LNCAP (cell line): Measurements from ENCODE around the gene CNOT8.

Source experiments
- TF ChIP-seq, protein P1 (sequence below): fragments of 450-650 bp; IDR thresholded peaks from 2 replicates; pipeline ENCODE4 v1.5.1; 2017; ENCODE audit warnings: mild to moderate bottlenecking

CNOT8 gene

DNA sequence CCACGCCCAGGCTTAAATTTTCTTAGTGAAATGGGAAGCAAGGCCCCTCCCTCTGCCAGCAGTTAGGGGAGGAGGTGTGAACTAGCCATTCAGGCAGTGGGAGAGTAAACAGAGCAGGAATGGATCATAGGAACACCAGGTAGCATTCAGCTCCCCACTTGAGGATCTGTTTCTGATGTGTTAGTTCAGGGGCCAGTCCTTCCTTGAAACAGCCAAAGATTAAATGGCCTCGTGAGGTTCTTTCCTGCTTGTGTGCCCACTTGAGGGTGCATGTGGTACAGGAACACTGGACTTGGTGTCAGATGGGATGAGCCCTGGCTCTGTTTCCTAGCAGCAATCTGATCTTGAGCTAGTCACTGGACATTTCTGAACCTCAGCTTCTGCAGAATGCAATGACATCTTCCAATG lies 29.2 kb upstream of the CNOT8 start:
- TF ChIP-seq, protein P1, sequence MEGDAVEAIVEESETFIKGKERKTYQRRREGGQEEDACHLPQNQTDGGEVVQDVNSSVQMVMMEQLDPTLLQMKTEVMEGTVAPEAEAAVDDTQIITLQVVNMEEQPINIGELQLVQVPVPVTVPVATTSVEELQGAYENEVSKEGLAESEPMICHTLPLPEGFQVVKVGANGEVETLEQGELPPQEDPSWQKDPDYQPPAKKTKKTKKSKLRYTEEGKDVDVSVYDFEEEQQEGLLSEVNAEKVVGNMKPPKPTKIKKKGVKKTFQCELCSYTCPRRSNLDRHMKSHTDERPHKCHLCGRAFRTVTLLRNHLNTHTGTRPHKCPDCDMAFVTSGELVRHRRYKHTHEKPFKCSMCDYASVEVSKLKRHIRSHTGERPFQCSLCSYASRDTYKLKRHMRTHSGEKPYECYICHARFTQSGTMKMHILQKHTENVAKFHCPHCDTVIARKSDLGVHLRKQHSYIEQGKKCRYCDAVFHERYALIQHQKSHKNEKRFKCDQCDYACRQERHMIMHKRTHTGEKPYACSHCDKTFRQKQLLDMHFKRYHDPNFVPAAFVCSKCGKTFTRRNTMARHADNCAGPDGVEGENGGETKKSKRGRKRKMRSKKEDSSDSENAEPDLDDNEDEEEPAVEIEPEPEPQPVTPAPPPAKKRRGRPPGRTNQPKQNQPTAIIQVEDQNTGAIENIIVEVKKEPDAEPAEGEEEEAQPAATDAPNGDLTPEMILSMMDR = no peak

DNA sequence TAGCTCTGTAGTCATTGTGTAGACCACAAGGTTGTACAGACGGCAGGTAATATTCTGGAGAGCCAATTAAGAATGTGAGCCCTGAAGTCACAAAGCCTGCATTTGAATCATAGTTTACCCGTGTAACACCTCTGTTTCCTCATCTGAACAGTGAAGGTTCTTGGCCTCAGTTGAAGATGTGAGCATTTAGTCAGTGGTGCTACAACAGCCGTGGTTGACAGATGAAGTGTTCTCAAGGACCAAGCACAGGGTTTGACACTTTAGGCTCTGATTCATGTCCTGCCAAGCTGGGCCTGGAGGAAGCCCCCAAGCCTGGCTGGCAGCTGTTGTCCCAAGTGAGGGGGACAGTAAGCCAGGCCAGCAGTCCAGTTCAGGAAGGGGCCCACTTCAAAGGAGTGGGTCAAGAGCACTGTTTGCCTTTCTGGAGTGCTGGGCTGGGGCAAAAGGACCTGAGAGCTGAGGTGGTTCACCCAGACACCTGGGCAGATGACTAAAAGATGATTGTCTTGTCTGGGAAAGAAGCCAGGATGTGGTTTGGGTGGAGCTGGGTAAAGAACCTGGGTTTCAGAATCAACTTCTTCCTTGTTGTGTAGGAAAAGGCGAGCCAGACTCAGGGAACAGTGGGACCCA lies 28.7 kb upstream of the CNOT8 start:
- TF ChIP-seq, protein P1 = no peak

DNA sequence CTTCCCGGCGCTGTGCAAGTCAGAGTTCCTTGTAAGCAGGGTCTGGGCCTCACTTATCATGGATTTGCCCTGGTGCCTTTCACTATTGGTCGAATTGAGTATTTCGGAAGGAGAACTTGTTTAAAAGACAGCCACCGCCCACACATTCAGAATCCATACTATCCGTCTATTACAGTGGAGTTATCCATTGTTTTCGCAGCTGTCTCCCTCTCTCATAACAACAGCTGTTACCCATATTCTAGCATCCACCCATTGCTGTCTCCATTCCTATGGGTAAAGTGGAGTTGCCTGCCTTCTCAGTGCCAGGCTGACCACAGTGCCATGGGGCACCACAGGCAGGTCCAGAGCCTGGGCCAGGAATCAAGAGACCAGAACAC lies 28.2 kb upstream of the CNOT8 start:
- TF ChIP-seq, protein P1 = no peak

DNA sequence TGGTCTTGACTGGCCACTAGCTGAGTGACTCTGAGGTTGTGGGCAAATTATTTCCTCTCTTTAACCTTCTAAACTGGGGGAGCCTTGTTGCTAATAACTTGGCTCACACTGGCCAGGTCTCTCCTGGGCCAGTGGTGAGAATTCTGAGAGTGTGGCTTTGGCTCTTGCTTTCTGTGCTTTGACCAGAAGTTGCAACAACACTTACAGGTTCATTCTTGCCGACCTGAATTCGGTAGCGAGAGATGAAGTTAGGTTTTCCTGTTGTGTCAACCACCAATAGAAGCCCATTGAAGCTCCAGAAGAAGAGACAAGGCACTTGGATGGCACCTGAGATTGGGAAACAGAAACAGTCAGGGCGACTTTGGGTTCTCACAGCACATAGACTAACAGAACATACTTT lies 27.8 kb upstream of the CNOT8 start:
- TF ChIP-seq, protein P1 = no peak

DNA sequence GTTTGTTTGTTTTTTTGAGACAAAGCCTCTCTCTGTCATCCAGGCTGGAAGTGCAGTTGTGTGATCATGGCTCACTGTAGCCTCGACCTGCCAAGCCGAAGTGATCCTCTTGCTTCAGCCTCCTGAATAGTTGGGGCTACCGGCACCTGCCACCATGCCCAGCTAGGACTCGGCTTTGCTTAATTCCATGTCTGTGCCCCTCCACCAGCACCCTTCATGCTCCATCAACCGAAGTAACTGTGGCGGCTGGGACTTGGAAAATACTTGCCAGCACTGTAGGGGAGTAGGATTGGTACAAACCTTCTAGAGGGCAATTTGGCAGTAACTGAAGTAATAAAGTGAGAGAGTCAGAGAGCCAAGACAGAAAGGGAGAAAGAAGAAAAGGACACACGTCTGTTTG lies 27.0 kb upstream of the CNOT8 start:
- TF ChIP-seq, protein P1 = no peak

DNA sequence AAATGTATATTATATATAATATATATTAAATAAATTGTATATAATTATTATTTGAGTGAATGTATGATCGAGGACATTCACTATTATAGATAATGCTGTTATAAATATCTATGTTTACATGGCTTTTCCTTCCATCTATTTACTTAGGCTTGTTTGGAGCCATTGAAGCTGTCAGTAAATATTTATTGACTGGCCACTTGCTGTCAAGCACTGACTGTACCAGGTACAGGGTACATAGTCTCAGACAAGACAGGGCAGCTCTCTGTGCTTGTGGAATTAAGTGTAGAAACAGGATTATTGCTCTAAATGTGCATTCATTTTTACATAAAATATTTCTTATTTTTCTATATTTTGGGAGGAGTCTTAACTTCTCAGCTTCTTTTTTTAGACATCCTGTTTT lies 24.4 kb upstream of the CNOT8 start:
- TF ChIP-seq, protein P1 = no peak

DNA sequence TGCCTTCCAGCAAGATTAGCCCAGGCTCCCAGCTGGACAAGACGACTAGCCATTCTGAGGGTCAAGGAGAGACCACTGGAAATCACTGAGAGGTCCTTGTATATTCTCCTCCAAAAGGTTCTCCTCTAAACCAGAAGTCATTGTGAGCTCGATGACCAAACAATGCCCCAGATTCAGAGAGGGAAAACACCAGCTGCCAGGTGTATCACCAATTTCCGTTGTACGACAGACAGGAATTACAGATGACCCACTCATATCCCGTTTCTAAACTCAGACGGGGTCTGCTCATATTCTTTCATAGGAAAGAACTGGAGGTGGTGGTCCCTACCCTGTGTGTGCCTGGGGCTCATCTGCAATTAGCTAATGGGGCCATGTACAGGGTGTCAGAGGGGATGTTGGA lies 22.2 kb upstream of the CNOT8 start:
- TF ChIP-seq, protein P1 = no peak
